ENCODE measurements around the gene DELE1. TPM values are rescaled to one million over a fixed set of nuclear protein-coding genes. Genes with fewer than 3 reads are reported as not detected.
"Not testable (repeated sequence)": the region's sequence is repeated elsewhere in the genome, so short reads cannot be mapped to it uniquely, and the experiment has no call there.

DELE1 gene
- total and polyA plus RNA-seq, 3 experiments from 2014 or later, result 27.3 to 50.2 (median 48.8) TPM

DNA sequence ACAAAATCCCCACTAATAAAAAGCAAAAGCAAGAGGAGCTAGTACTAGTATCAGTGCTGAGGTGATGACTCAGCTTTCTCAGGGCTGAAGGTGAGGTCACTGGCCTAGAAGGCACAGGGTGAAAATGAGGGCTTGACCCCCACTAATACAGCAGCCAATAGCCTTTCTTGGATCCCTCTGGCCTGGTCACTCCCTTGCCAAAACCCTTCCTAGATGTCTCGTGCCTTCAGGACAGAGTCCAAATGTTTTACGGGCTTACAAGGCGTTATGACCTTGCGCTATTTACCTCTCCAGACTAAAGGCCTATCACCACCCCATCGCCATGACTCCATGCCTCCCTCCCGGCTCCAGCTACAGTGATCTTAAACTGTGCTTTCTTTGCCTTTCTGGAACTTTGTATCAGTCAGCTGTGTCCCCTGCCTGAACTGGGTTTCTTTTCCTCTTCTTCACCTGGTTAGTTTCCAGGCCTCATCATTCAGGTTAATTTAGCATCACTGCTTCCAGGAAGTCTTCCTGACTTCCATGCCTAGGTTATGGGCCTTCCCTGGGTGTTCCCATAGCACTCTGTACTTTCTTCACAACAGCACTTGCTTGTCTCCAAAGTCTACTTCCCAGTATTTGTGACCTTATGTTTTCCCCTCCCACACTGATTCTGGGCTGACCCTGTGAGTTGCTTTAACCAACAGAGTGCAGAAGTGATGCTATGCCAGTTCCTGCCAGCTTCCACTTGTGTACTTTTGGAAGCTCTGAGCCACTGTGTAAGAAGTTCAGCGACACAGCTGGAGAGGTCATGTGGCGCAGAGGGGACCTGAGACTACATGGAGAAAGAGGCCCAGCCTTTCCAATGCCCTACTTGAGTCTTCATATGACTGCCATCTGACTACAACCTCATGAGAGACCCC is 4.2 kb upstream of the DELE1 start:
- H3K27ac Mint-ChIP-seq, result no peak overlapping the region
- peak overlapping the region in 1 of 7 donors; percentile 35 for H3K4me3 Mint-ChIP-seq
- Histone ChIP-seq H3K4me3 (ENCODE audit: low read length) (no peak overlapping the region), H3K9me3 (ENCODE audit: low read length) (no peaks in the 10 kb centered on the region), H3K27ac (ENCODE audit: low read depth, low read length) (no peak overlapping the region), H3K36me3 (ENCODE audit: insufficient read depth, low read length) (no peaks in the 10 kb centered on the region), H3K4me1 (ENCODE audit: insufficient read depth, low read length) (peaks cover 14% of the 10 kb centered on the region), H3K27me3 (ENCODE audit: insufficient read depth, low read length, poor library complexity, severe bottlenecking) (peaks cover 1% of the 10 kb centered on the region)
- no peaks in the 10 kb centered on the region for H3K9me3 Mint-ChIP-seq
- H3K36me3 Mint-ChIP-seq, result peaks cover 0 to 8% (median 0%) of the 10 kb centered on the region in 3 donors
- DNase-seq, result no peak
- peaks cover 11 to 35% of the 10 kb centered on the region in 2 donors for H3K27me3 Mint-ChIP-seq
- CTCF ChIA-PET, result interaction anchor here (0.8 to 1.0 kb wide), 2 partner anchors 34 to 41 kb away, joined by 3 read pairs; no protein-coding TSS in a partner anchor
- peaks cover 12 to 26% (median 14%) of the 10 kb centered on the region in 3 donors for H3K4me1 Mint-ChIP-seq
- POLR2A ChIA-PET, result no interaction called here

- no peaks in the 10 kb centered on the region for H3K9me3 ChIP-seq (ENCODE audit: low read length)
- Mint-ChIP-seq H3K4me1 (peaks cover 13 to 27% (median 23%) of the 10 kb centered on the region in 3 donors), H3K27ac (peak overlapping the region in 2 of 8 donors; percentile 27 to 50), H3K36me3 (peaks cover 0 to 14% (median 4%) of the 10 kb centered on the region in 3 donors), H3K4me3 (peak overlapping the region in 1 of 7 donors; percentile 86), H3K27me3 (peaks cover 4 to 22% of the 10 kb centered on the region in 2 donors), H3K9me3 (no peaks in the 10 kb centered on the region)
- H3K4me1 ChIP-seq (ENCODE audit: insufficient read depth, low read length), result peaks cover 15% of the 10 kb centered on the region
- ChIA-PET CTCF (no interaction called here), POLR2A (no interaction called here)
- no peaks in the 10 kb centered on the region for H3K27me3 ChIP-seq (ENCODE audit: insufficient read depth, low read length, poor library complexity, severe bottlenecking)
- no peak overlapping the region for H3K4me3 ChIP-seq (ENCODE audit: low read length)
- no peak for DNase-seq
- no peak overlapping the region for H3K27ac ChIP-seq (ENCODE audit: low read depth, low read length)
- no peaks in the 10 kb centered on the region for H3K36me3 ChIP-seq (ENCODE audit: insufficient read depth, low read length)
Observed at GRCh38 chr5:141920771-141921170, 2.9 kb upstream of the DELE1 start.

DNA sequence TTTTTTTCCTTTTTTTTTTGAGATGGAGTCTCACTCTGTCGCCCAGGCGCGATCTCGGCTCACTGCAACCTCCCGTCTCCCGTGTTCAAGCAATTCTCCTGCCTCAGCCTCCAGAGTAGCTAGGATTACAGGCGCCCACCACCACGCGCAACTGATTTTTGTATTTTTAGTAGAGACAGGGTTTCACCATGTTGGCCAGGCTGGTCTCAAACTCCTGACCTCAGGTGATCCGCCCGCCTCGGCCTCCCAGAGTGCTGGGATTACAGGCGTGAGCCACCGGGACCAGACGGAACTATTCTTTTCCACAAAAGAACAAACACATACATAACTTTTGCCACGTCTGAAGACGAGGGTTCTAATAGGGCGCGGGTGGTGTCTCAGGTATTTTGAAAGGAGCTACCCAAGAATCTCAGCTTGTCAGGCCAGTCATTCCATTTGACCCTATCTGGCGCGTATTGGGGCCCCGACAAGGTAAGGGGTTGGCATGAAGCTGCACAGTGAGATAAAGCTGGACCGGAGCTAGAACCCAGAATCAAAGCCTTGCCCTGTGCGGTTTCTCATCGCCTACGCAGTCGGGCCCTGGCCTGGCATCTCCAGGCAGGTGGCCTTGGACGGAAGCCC is 734 bp upstream of the DELE1 start:
- not testable (repeated sequence) for H3K9me3 Mint-ChIP-seq; H3K27me3 Mint-ChIP-seq; H3K9me3 ChIP-seq (ENCODE audit: low read length); H3K27me3 ChIP-seq (ENCODE audit: insufficient read depth, low read length, poor library complexity, severe bottlenecking); DNase-seq
- Mint-ChIP-seq H3K4me1 (peaks cover 16 to 43% (median 37%) of the 10 kb centered on the region in 3 donors), H3K36me3 (peaks cover 5 to 35% (median 17%) of the 10 kb centered on the region in 3 donors), H3K27ac (peak overlapping the region; percentile 92 to 99 (median 98)), H3K4me3 (peak overlapping the region; percentile 80 to 98 (median 90))
- H3K4me3 ChIP-seq (ENCODE audit: low read length), result peak overlapping the region; percentile 92
- peak overlapping the region; percentile 97 for H3K27ac ChIP-seq (ENCODE audit: low read depth, low read length)
- H3K36me3 ChIP-seq (ENCODE audit: insufficient read depth, low read length), result peaks cover 16% of the 10 kb centered on the region
- H3K4me1 ChIP-seq (ENCODE audit: insufficient read depth, low read length), result peaks cover 15% of the 10 kb centered on the region
- ChIA-PET CTCF (interaction anchor here (0.7 to 3.0 kb wide), 11 partner anchors 38 to 275 kb away, joined by 3 to 18 read pairs (median 5); partner anchors contain the start of genes PCDH1 and RNF14), POLR2A (interaction anchor here (1.0 to 2.8 kb wide), 8 partner anchors 9 to 272 kb away, joined by 3 to 17 read pairs (median 5); partner anchors contain the start of genes FCHSD1, NDFIP1 and RNF14)

GRCh38 chr5:141926434-141926833 is 2.8 kb downstream of the DELE1 start:
- H3K9me3 Mint-ChIP-seq, result no peaks in the 10 kb centered on the region

GRCh38 chr5:141928051-141928450 is 4.4 kb downstream of the DELE1 start:
- Mint-ChIP-seq H3K36me3 (peaks cover 16 to 84% (median 32%) of the 10 kb centered on the region in 3 donors), H3K4me3 (no peak overlapping the region), H3K27me3 (no peaks in the 10 kb centered on the region), H3K4me1 (peaks cover 21 to 44% (median 39%) of the 10 kb centered on the region in 3 donors), H3K27ac (no peak overlapping the region), H3K9me3 (no peaks in the 10 kb centered on the region)
- Histone ChIP-seq H3K27ac (ENCODE audit: low read depth, low read length) (no peak overlapping the region), H3K9me3 (ENCODE audit: low read length) (no peaks in the 10 kb centered on the region), H3K4me1 (ENCODE audit: insufficient read depth, low read length) (peaks cover 10% of the 10 kb centered on the region), H3K36me3 (ENCODE audit: insufficient read depth, low read length) (peaks cover 60% of the 10 kb centered on the region), H3K4me3 (ENCODE audit: low read length) (no peak overlapping the region), H3K27me3 (ENCODE audit: insufficient read depth, low read length, poor library complexity, severe bottlenecking) (no peaks in the 10 kb centered on the region)
- POLR2A ChIA-PET, result no interaction called here
- DNase-seq, result no peak
- CTCF ChIA-PET, result interaction anchor here (1.5 kb wide), 1 partner anchor 33 kb away, joined by 5 read pairs; no protein-coding TSS in a partner anchor

More at GRCh38 chr5:141926434-141926833, 2.8 kb downstream of the DELE1 start:
- ChIA-PET POLR2A (no interaction called here), CTCF (interaction anchor here (0.9 to 1.4 kb wide), 3 partner anchors 11 to 47 kb away, joined by 3 to 7 read pairs (median 4); partner anchors contain the start of gene PCDH1)
- peaks cover 15% of the 10 kb centered on the region for H3K4me1 ChIP-seq (ENCODE audit: insufficient read depth, low read length)
- Mint-ChIP-seq H3K27me3 (no peaks in the 10 kb centered on the region), H3K4me1 (peaks cover 21 to 50% (median 41%) of the 10 kb centered on the region in 3 donors), H3K36me3 (peaks cover 14 to 70% (median 30%) of the 10 kb centered on the region in 3 donors), H3K4me3 (peak overlapping the region in 1 of 7 donors; percentile 31), H3K27ac (peak overlapping the region in 3 of 8 donors; percentile 56 to 91 (median 80))
- no peak overlapping the region for H3K27ac ChIP-seq (ENCODE audit: low read depth, low read length)
- H3K36me3 ChIP-seq (ENCODE audit: insufficient read depth, low read length), result peaks cover 49% of the 10 kb centered on the region
- DNase-seq, result no peak
- no peaks in the 10 kb centered on the region for H3K9me3 ChIP-seq (ENCODE audit: low read length)
- H3K4me3 ChIP-seq (ENCODE audit: low read length), result no peak overlapping the region
- H3K27me3 ChIP-seq (ENCODE audit: insufficient read depth, low read length, poor library complexity, severe bottlenecking), result no peaks in the 10 kb centered on the region

- Mint-ChIP-seq H3K4me3 (no peak overlapping the region), H3K9me3 (no peaks in the 10 kb centered on the region), H3K27me3 (no peaks in the 10 kb centered on the region), H3K36me3 (peaks cover 16 to 89% (median 33%) of the 10 kb centered on the region in 3 donors), H3K4me1 (peaks cover 12 to 30% (median 27%) of the 10 kb centered on the region in 3 donors), H3K27ac (peak overlapping the region in 2 of 8 donors; percentile 41 to 57)
- ChIA-PET POLR2A (no interaction called here), CTCF (interaction anchor here (1.1 kb wide), 1 partner anchor 12 kb away, joined by 3 read pairs; no protein-coding TSS in a partner anchor)
- H3K27me3 ChIP-seq (ENCODE audit: insufficient read depth, low read length, poor library complexity, severe bottlenecking), result no peaks in the 10 kb centered on the region
- no peak overlapping the region for H3K4me3 ChIP-seq (ENCODE audit: low read length)
- peaks cover under 1% of the 10 kb centered on the region for H3K4me1 ChIP-seq (ENCODE audit: insufficient read depth, low read length)
- H3K36me3 ChIP-seq (ENCODE audit: insufficient read depth, low read length), result peaks cover 72% of the 10 kb centered on the region
- H3K9me3 ChIP-seq (ENCODE audit: low read length), result no peaks in the 10 kb centered on the region
- H3K27ac ChIP-seq (ENCODE audit: low read depth, low read length), result no peak overlapping the region
- no peak for DNase-seq
Observed at GRCh38 chr5:141929398-141930058, 5.9 kb downstream of the DELE1 start.

DNA sequence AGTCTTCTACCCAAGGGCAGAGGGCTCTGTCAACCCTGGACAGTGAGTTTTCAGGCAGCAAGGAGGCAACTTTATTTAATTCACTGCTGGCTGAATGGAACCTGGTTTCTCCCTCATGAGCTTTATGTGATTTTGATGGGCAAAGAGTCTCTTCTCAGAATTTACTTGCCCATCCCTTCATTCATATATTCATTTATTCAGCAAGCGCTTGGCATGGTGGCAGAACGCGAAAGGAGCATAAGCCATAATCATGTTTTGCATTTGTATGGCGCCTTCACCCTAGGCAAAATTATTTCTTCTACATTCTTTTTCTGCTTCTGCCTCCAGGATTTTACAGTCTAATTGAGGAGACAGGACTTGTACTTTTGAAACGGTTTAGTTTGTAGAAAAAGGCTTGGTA is 8.0 kb downstream of the DELE1 start:
- Histone ChIP-seq H3K4me1 (ENCODE audit: insufficient read depth, low read length) (no peaks in the 10 kb centered on the region), H3K9me3 (ENCODE audit: low read length) (no peaks in the 10 kb centered on the region), H3K36me3 (ENCODE audit: insufficient read depth, low read length) (peaks cover 81% of the 10 kb centered on the region), H3K27me3 (ENCODE audit: insufficient read depth, low read length, poor library complexity, severe bottlenecking) (no peaks in the 10 kb centered on the region), H3K27ac (ENCODE audit: low read depth, low read length) (no peak overlapping the region), H3K4me3 (ENCODE audit: low read length) (no peak overlapping the region)
- no peak for DNase-seq
- H3K27ac Mint-ChIP-seq, result peak overlapping the region in 3 of 8 donors; percentile 38 to 76 (median 49)
- H3K4me3 Mint-ChIP-seq, result no peak overlapping the region
- ChIA-PET CTCF (interaction anchor here (0.8 kb wide), 1 partner anchor 29 kb away, joined by 4 read pairs; no protein-coding TSS in a partner anchor), POLR2A (interaction anchor here (0.9 kb wide), 1 partner anchor 8 kb away, joined by 3 read pairs; the partner anchor contains the start of gene DELE1)
- H3K9me3 Mint-ChIP-seq, result no peaks in the 10 kb centered on the region
- H3K4me1 Mint-ChIP-seq, result peaks cover 5 to 16% (median 14%) of the 10 kb centered on the region in 3 donors
- H3K27me3 Mint-ChIP-seq, result no peaks in the 10 kb centered on the region
- peaks cover 20 to 97% (median 35%) of the 10 kb centered on the region in 3 donors for H3K36me3 Mint-ChIP-seq

All from CD8-positive, alpha-beta memory T cell (primary cell).